HG02759 (cell line): Measurements from ENCODE around the gene VGLL2.

ENCODE experiments used
- ATAC-seq: cut with Tn5 transposase; IDR thresholded peaks from one replicate; pipeline ENCODE4 v1.9.1; 2021; ENCODE audit warnings: mild to moderate bottlenecking, moderate library complexity; ENCODE audit not compliant: unreplicated experiment

The VGLL2 gene

GRCh38 chr6:117309611-117310010 lies 44.3 kb downstream of the VGLL2 start:
- ATAC-seq = no peak

GRCh38 chr6:117311310-117311709 lies 46.0 kb downstream of the VGLL2 start:
- ATAC-seq = no peak

GRCh38 chr6:117311726-117312125 lies 46.4 kb downstream of the VGLL2 start:
- no peak for ATAC-seq

- no peak for ATAC-seq
Measured at GRCh38 chr6:117317261-117317660, 51.9 kb downstream of the VGLL2 start.
